ENCODE results near the gene MKNK1.

MKNK1 gene

GRCh38 chr1:46543382-46543760 lies 60.7 kb downstream of the MKNK1 start:
- H3K9ac ChIP-seq (ENCODE audit: insufficient read length) = no peak overlapping the region
- H3K9me3 ChIP-seq (ENCODE audit: low read depth, low read length) = no peaks in the 10 kb centered on the region
- DNase-seq (ENCODE audit: low read depth, low spot score) = no peak
- TF ChIP-seq FOXP2 (optimal IDR thresholded peaks at IDR 0.05; ENCODE audit: control extremely low read depth, extremely low read length, insufficient read depth) = no peak
- no peak for TF ChIP-seq EZH2 (IDR thresholded peaks at IDR 0.05)
- no peak for TF ChIP-seq POLR2AphosphoS5 (IDR thresholded peaks at IDR 0.05; ENCODE audit: borderline replicate concordance, low read depth, low read length)
- H3K4me3 ChIP-seq = no peak overlapping the region
- H3K36me3 ChIP-seq (ENCODE audit: insufficient read depth, low read length) = no peaks in the 10 kb centered on the region
- H3K27ac ChIP-seq = no peak overlapping the region

GRCh38 chr1:46539972-46540371 lies 64.1 kb downstream of the MKNK1 start:
- DNase-seq (ENCODE audit: low read depth, low spot score) = no peak
- H3K9ac ChIP-seq (ENCODE audit: insufficient read length) = no peak overlapping the region
- H3K4me3 ChIP-seq = no peak overlapping the region
- H3K9me3 ChIP-seq (ENCODE audit: low read depth, low read length) = no peaks in the 10 kb centered on the region
- no peaks in the 10 kb centered on the region for H3K36me3 ChIP-seq (ENCODE audit: insufficient read depth, low read length)
- TF ChIP-seq EZH2 (IDR thresholded peaks at IDR 0.05) = no peak
- no peak for TF ChIP-seq FOXP2 (optimal IDR thresholded peaks at IDR 0.05; ENCODE audit: control extremely low read depth, extremely low read length, insufficient read depth)
- no peak for TF ChIP-seq POLR2AphosphoS5 (IDR thresholded peaks at IDR 0.05; ENCODE audit: borderline replicate concordance, low read depth, low read length)
- no peak overlapping the region for H3K27ac ChIP-seq

DNA sequence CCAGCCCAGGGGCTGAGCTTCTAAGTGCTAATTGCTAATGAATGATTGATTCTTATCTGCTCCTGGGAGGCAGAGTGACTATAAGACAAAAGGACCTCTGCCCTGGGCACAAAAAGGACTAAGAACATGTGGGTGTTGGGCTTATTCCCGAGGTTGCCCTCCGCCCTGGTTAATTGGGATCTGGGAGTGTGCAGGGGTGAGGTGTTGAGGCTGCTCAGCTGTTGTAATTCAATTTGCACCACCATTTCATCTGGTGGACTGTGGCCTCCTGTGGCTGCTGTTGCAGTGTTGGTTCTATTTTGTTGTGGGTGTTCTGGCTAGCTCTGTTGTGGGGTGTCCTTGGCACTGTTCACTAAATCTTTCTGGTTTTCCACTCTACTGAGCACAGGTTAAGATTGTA lies 65.9 kb downstream of the MKNK1 start:
- no peaks in the 10 kb centered on the region for H3K36me3 ChIP-seq (ENCODE audit: insufficient read depth, low read length)
- H3K4me3 ChIP-seq = no peak overlapping the region
- H3K27ac ChIP-seq = no peak overlapping the region
- H3K9ac ChIP-seq (ENCODE audit: insufficient read length) = no peak overlapping the region
- DNase-seq (ENCODE audit: low read depth, low spot score) = no peak
- TF ChIP-seq EZH2 (IDR thresholded peaks at IDR 0.05) (no peak), POLR2AphosphoS5 (IDR thresholded peaks at IDR 0.05; ENCODE audit: borderline replicate concordance, low read depth, low read length) (no peak), FOXP2 (optimal IDR thresholded peaks at IDR 0.05; ENCODE audit: control extremely low read depth, extremely low read length, insufficient read depth) (no peak)
- no peaks in the 10 kb centered on the region for H3K9me3 ChIP-seq (ENCODE audit: low read depth, low read length)

- no peaks in the 10 kb centered on the region for H3K36me3 ChIP-seq (ENCODE audit: insufficient read depth, low read length)
- H3K27ac ChIP-seq = no peak overlapping the region
- no peak for DNase-seq (ENCODE audit: low read depth, low spot score)
- no peaks in the 10 kb centered on the region for H3K9me3 ChIP-seq (ENCODE audit: low read depth, low read length)
- no peak overlapping the region for H3K9ac ChIP-seq (ENCODE audit: insufficient read length)
- TF ChIP-seq EZH2 (IDR thresholded peaks at IDR 0.05) (no peak), FOXP2 (optimal IDR thresholded peaks at IDR 0.05; ENCODE audit: control extremely low read depth, extremely low read length, insufficient read depth) (no peak), POLR2AphosphoS5 (IDR thresholded peaks at IDR 0.05; ENCODE audit: borderline replicate concordance, low read depth, low read length) (no peak)
- no peak overlapping the region for H3K4me3 ChIP-seq
Measured at GRCh38 chr1:46537651-46538050, 66.4 kb downstream of the MKNK1 start.

- no peak for DNase-seq (ENCODE audit: low read depth, low spot score)
- Histone ChIP-seq H3K27ac (no peak overlapping the region), H3K36me3 (ENCODE audit: insufficient read depth, low read length) (no peaks in the 10 kb centered on the region), H3K9me3 (ENCODE audit: low read depth, low read length) (no peaks in the 10 kb centered on the region), H3K4me3 (no peak overlapping the region), H3K9ac (ENCODE audit: insufficient read length) (no peak overlapping the region)
- TF ChIP-seq FOXP2 (optimal IDR thresholded peaks at IDR 0.05; ENCODE audit: control extremely low read depth, extremely low read length, insufficient read depth) = no peak
- no peak for TF ChIP-seq POLR2AphosphoS5 (IDR thresholded peaks at IDR 0.05; ENCODE audit: borderline replicate concordance, low read depth, low read length)
- TF ChIP-seq EZH2 (IDR thresholded peaks at IDR 0.05) = no peak
Measured at GRCh38 chr1:46536527-46536926, 67.5 kb downstream of the MKNK1 start.

DNA sequence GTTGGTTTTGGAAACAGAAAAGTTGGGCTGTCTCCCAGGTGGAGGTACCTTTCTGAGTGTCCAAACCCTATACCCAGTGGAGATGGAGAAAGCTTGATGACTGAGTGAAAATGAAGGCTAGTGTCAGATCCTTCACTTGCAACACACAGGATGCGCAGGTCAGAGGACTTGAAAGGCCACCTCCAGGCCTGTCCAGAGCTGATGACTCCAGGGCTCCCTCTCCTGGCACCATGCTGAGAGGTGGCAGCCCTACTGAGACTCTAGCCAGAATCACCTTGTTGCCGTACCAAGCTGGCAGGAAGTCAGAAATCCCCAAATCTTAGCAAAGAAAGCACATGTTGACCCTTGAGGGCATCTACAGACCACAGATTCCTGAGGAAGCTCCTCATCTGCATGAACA lies 69.0 kb downstream of the MKNK1 start:
- DNase-seq (ENCODE audit: low read depth, low spot score) = no peak
- no peak overlapping the region for H3K27ac ChIP-seq
- H3K4me3 ChIP-seq = no peak overlapping the region
- no peak overlapping the region for H3K9ac ChIP-seq (ENCODE audit: insufficient read length)
- H3K36me3 ChIP-seq (ENCODE audit: insufficient read depth, low read length) = no peaks in the 10 kb centered on the region
- H3K9me3 ChIP-seq (ENCODE audit: low read depth, low read length) = no peaks in the 10 kb centered on the region
- no peak for TF ChIP-seq EZH2 (IDR thresholded peaks at IDR 0.05)
- no peak for TF ChIP-seq FOXP2 (optimal IDR thresholded peaks at IDR 0.05; ENCODE audit: control extremely low read depth, extremely low read length, insufficient read depth)
- no peak for TF ChIP-seq POLR2AphosphoS5 (IDR thresholded peaks at IDR 0.05; ENCODE audit: borderline replicate concordance, low read depth, low read length)

DNA sequence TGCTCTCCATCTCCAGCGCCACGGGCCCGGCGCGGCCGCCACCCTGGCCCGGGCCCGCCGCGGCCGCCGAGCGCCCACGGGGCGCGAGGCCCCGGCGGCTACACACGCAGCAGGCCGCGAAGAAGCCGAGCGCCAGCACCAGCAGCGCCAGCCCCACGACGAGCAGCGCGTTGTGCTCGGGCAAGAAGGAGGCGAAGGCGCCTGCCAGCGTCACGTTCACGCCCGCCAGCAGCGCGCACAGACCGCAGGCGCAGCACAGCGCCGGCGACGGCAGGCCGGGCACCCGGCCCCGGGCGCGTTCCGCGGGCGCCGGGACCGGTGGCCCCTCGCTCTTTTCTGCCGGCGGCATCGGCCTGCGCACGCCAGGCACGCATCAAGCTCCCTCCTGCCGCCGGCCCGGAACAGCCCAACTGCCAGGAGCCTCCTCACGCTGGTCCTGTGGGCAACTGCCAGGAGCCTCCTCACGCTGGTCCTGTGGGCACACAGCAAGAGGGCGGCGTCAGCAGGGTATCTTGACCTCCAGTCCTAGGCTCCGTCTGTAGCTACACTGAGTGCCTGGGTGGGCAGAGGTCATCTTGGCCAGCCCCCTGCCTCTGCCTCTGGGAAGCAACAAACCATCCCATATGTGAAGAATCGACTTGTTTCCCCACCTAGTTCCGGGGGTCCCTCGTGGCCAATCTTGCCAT lies 70.7 kb downstream of the MKNK1 start:
- Histone ChIP-seq H3K9me3 (ENCODE audit: low read depth, low read length) (no peaks in the 10 kb centered on the region), H3K27ac (no peak overlapping the region), H3K4me3 (no peak overlapping the region), H3K9ac (ENCODE audit: insufficient read length) (no peak overlapping the region), H3K36me3 (ENCODE audit: insufficient read depth, low read length) (no peaks in the 10 kb centered on the region)
- no peak for DNase-seq (ENCODE audit: low read depth, low spot score)
- TF ChIP-seq EZH2 (IDR thresholded peaks at IDR 0.05) (no peak), POLR2AphosphoS5 (IDR thresholded peaks at IDR 0.05; ENCODE audit: borderline replicate concordance, low read depth, low read length) (no peak), FOXP2 (optimal IDR thresholded peaks at IDR 0.05; ENCODE audit: control extremely low read depth, extremely low read length, insufficient read depth) (no peak)

GRCh38 chr1:46532498-46533178 lies 71.4 kb downstream of the MKNK1 start:
- no peak overlapping the region for H3K27ac ChIP-seq
- no peak for DNase-seq (ENCODE audit: low read depth, low spot score)
- TF ChIP-seq POLR2AphosphoS5 (IDR thresholded peaks at IDR 0.05; ENCODE audit: borderline replicate concordance, low read depth, low read length) = no peak
- no peak for TF ChIP-seq EZH2 (IDR thresholded peaks at IDR 0.05)
- no peak for TF ChIP-seq FOXP2 (optimal IDR thresholded peaks at IDR 0.05; ENCODE audit: control extremely low read depth, extremely low read length, insufficient read depth)
- no peak overlapping the region for H3K9ac ChIP-seq (ENCODE audit: insufficient read length)
- no peaks in the 10 kb centered on the region for H3K36me3 ChIP-seq (ENCODE audit: insufficient read depth, low read length)
- no peak overlapping the region for H3K4me3 ChIP-seq
- no peaks in the 10 kb centered on the region for H3K9me3 ChIP-seq (ENCODE audit: low read depth, low read length)
